Astrocyte of the cerebellum (primary cell): Measurements from ENCODE around the gene PEX13.

Experiments used
- DNase-seq: peaks from one replicate; pipeline ENCODE4 v3.0.0-alpha.2; 2011; ENCODE audit warnings: low read depth
- H3K4me3 ChIP-seq: 2 replicates; pipeline ENCODE4 v1.5.1; 2011; ENCODE audit warnings: mild to moderate bottlenecking, low read depth, low read length, moderate library complexity
- in situ Hi-C: cut with HindIII; loops from 2 replicates; pipeline ENCODE4 v1.10.0; 2017; ENCODE audit warnings: low sequenced_read_pairs
- TF ChIP-seq, protein P1 (sequence below): IDR thresholded peaks from 2 replicates; pipeline ENCODE4 v1.5.1; 2012; ENCODE audit warnings: low read length, low read depth, moderate library complexity, mild to moderate bottlenecking; ENCODE audit errors: missing control alignments

Gene PEX13

GRCh38 chr2:60989259-60989658, 28.3 kb upstream of the PEX13 start:
- in situ Hi-C loops, result no loop called here
- no peak overlapping the region for H3K4me3 ChIP-seq
- TF ChIP-seq, protein P1, sequence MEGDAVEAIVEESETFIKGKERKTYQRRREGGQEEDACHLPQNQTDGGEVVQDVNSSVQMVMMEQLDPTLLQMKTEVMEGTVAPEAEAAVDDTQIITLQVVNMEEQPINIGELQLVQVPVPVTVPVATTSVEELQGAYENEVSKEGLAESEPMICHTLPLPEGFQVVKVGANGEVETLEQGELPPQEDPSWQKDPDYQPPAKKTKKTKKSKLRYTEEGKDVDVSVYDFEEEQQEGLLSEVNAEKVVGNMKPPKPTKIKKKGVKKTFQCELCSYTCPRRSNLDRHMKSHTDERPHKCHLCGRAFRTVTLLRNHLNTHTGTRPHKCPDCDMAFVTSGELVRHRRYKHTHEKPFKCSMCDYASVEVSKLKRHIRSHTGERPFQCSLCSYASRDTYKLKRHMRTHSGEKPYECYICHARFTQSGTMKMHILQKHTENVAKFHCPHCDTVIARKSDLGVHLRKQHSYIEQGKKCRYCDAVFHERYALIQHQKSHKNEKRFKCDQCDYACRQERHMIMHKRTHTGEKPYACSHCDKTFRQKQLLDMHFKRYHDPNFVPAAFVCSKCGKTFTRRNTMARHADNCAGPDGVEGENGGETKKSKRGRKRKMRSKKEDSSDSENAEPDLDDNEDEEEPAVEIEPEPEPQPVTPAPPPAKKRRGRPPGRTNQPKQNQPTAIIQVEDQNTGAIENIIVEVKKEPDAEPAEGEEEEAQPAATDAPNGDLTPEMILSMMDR, result no peak
- no peak for DNase-seq

- no peak overlapping the region for H3K4me3 ChIP-seq
- in situ Hi-C loops, result no loop called here
- TF ChIP-seq, protein P1, result no peak
- DNase-seq, result no peak
These were observed 25.9 kb upstream of the PEX13 start for GRCh38 chr2:60991644-60992043.

- in situ Hi-C loops, result no loop called here
- TF ChIP-seq, protein P1, result no peak
- H3K4me3 ChIP-seq, result no peak overlapping the region
- DNase-seq, result no peak
These were observed 24.5 kb upstream of the PEX13 start for GRCh38 chr2:60992985-60993392.

GRCh38 chr2:60994131-60994530, 23.4 kb upstream of the PEX13 start:
- no peak overlapping the region for H3K4me3 ChIP-seq
- in situ Hi-C loops, result no loop called here
- TF ChIP-seq, protein P1, result no peak
- no peak for DNase-seq

- in situ Hi-C loops, result no loop called here
- H3K4me3 ChIP-seq, result no peak overlapping the region
- TF ChIP-seq, protein P1, result peak; percentile 12
- DNase-seq, result peak; percentile 34
These were observed 18.6 kb upstream of the PEX13 start for GRCh38 chr2:60998628-60999545.

DNA sequence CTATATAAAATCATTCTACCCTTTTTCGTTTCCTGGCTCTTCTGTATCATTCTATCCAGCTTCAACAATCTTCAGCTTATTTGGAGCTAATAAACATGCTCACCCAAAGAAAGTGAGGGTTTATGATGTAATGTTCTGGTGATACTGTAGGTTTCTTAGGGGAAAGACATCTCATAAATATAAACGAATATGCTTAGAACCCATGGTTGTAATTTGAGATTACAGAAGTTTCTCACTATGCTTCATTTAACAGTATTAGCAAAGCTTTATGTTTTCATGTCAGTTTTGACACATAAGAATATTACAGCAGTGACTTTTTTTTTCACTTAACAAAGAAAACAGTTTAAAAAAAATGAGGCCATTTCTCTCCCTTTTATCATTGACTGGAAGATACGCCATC, 11.8 kb upstream of the PEX13 start:
- in situ Hi-C loops, result loop anchor here (25.0 kb wide), 1 partner anchor 243 kb away; the partner anchor contains the start of gene PAPOLG
- TF ChIP-seq, protein P1, result no peak
- DNase-seq, result no peak
- H3K4me3 ChIP-seq, result no peak overlapping the region
